WTC11 (cell line): ENCODE measurements around the gene EPS8L1. TPM values are rescaled to one million over a fixed set of nuclear protein-coding genes. Genes with fewer than 3 reads are reported as not detected.

Experiments used
- ATAC-seq: fragments of 200-7000 bp; cut with Tn5 transposase; 2 replicates; pipeline ENCODE4 v1.10.0; 2021; ENCODE audit warnings: mild to moderate bottlenecking, moderate library complexity
- CTCF ChIA-PET: fragments of 300-600 bp; sonication (Branson Sonifier 250); formaldehyde crosslinking; loops from one replicate; lab custom pipeline; 2021; ENCODE audit warnings: antibody characterized with exemption; lab: Charles Lee
- POLR2A ChIA-PET: fragments of 350-600 bp; sonication (Branson Sonifier 250); formaldehyde crosslinking; loops from one replicate; lab custom pipeline; 2021; ENCODE audit warnings: antibody characterized with exemption; lab: Charles Lee
- DNase-seq: peaks from one replicate; pipeline ENCODE4 v3.0.0; 2021; ENCODE audit warnings: low spot score
- H3K27ac Mint-ChIP-seq: 2 replicates; pipeline ENCODE4 v1.8.0; 2021; ENCODE audit warnings: mixed read lengths
- H3K27me3 Mint-ChIP-seq: 2 replicates; pipeline ENCODE4 v1.8.0; 2021; ENCODE audit warnings: low read depth, mild to moderate bottlenecking, moderate library complexity, mixed read lengths
- H3K36me3 Mint-ChIP-seq: 2 replicates; pipeline ENCODE4 v1.8.0; 2021; ENCODE audit warnings: mixed read lengths
- H3K4me1 Mint-ChIP-seq: 2 replicates; pipeline ENCODE4 v1.8.0; 2022; ENCODE audit warnings: mixed read lengths
- H3K4me3 Mint-ChIP-seq: 2 replicates; pipeline ENCODE4 v1.8.0; 2021; ENCODE audit warnings: mild to moderate bottlenecking, moderate library complexity, mixed read lengths
- H3K9me3 Mint-ChIP-seq: 2 replicates; pipeline ENCODE4 v1.8.0; 2021; ENCODE audit warnings: mixed read lengths
- CBFB ChIP-seq: sonication (generic); formaldehyde crosslinking; IDR thresholded peaks from 2 replicates; pipeline ENCODE4 v1.8.1; 2022; ENCODE audit warnings: mild to moderate bottlenecking, low read depth, missing genetic modification reagents
- E2F1 ChIP-seq: sonication (generic); formaldehyde crosslinking; IDR thresholded peaks from 2 replicates; pipeline ENCODE4 v1.8.0; 2022; ENCODE audit warnings: mild to moderate bottlenecking, missing genetic modification reagents
- EMX1 ChIP-seq: fragments of 250-450 bp; sonication (Bioruptor Pico); IDR thresholded peaks from 2 replicates; pipeline ENCODE4 v1.8.0; 2021; ENCODE audit warnings: mild to moderate bottlenecking
- ESRRA ChIP-seq: sonication (generic); formaldehyde crosslinking; IDR thresholded peaks from 2 replicates; pipeline ENCODE4 v1.8.1; 2022; ENCODE audit warnings: mild to moderate bottlenecking, missing genetic modification reagents, borderline replicate concordance
- HMGA2 ChIP-seq: fragments of 250-450 bp; sonication (Bioruptor Pico); IDR thresholded peaks from 2 replicates; pipeline ENCODE4 v1.4.0; 2021; ENCODE audit warnings: mild to moderate bottlenecking, moderate library complexity
- IRF2 ChIP-seq: sonication (generic); formaldehyde crosslinking; IDR thresholded peaks from 2 replicates; pipeline ENCODE4 v1.8.0; 2022; ENCODE audit warnings: low read depth, missing genetic modification reagents, borderline replicate concordance
- JUN ChIP-seq: sonication (generic); formaldehyde crosslinking; IDR thresholded peaks from 2 replicates; pipeline ENCODE4 v1.8.0; 2023; ENCODE audit warnings: mild to moderate bottlenecking, missing genetic modification reagents
- NFE2L1 ChIP-seq: sonication (generic); formaldehyde crosslinking; IDR thresholded peaks from 2 replicates; pipeline ENCODE4 v1.8.1; 2023; ENCODE audit warnings: missing genetic modification reagents
- NR2C2 ChIP-seq: sonication (generic); formaldehyde crosslinking; IDR thresholded peaks from 2 replicates; pipeline ENCODE4 v1.8.0; 2022; ENCODE audit warnings: mild to moderate bottlenecking, missing genetic modification reagents
- SP1 ChIP-seq: sonication (generic); formaldehyde crosslinking; conservative IDR thresholded peaks from 2 replicates; pipeline ENCODE4 v1.8.1; 2022; ENCODE audit warnings: missing genetic modification reagents
- USF1 ChIP-seq: sonication (generic); formaldehyde crosslinking; IDR thresholded peaks from 2 replicates; pipeline ENCODE4 v1.8.0; 2022; ENCODE audit warnings: mild to moderate bottlenecking, missing genetic modification reagents
- ZBTB21 ChIP-seq: sonication (generic); formaldehyde crosslinking; IDR thresholded peaks from 2 replicates; pipeline ENCODE4 v1.8.1; 2023; ENCODE audit warnings: mild to moderate bottlenecking, missing genetic modification reagents, borderline replicate concordance
- ZBTB43 ChIP-seq: sonication (generic); formaldehyde crosslinking; IDR thresholded peaks from 2 replicates; pipeline ENCODE4 v1.8.1; 2023; ENCODE audit warnings: mild to moderate bottlenecking, missing genetic modification reagents
- ZNF232 ChIP-seq: sonication (generic); formaldehyde crosslinking; IDR thresholded peaks from 2 replicates; pipeline ENCODE4 v1.8.0; 2022; ENCODE audit warnings: mild to moderate bottlenecking, missing genetic modification reagents
- ZNF281 ChIP-seq: sonication (generic); formaldehyde crosslinking; IDR thresholded peaks from 2 replicates; pipeline ENCODE4 v1.8.0; 2023; ENCODE audit warnings: mild to moderate bottlenecking, missing genetic modification reagents
- ZNF416 ChIP-seq: fragments of 250-450 bp; sonication (Bioruptor Pico); IDR thresholded peaks from 2 replicates; pipeline ENCODE4 v1.9.0; 2021; ENCODE audit warnings: mild to moderate bottlenecking, inconsistent platforms
- total RNA-seq: library from RNA; stranded (reverse); gene quantifications from 3 replicates; pipeline ENCODE4 v1.2.3, GENCODE V29; 2021
- TF ChIP-seq, protein P1 (sequence below): sonication (generic); formaldehyde crosslinking; IDR thresholded peaks from 2 replicates; pipeline ENCODE4 v1.8.1; 2023; ENCODE audit warnings: mild to moderate bottlenecking, missing genetic modification reagents, moderate library complexity
- TF ChIP-seq, protein P2 (sequence below): sonication (generic); formaldehyde crosslinking; conservative IDR thresholded peaks from 2 replicates; pipeline ENCODE4 v1.8.1; 2022; ENCODE audit warnings: mild to moderate bottlenecking, missing genetic modification reagents
- TF ChIP-seq, protein P3 (sequence below): fragments of 250-450 bp; sonication (Bioruptor Pico); IDR thresholded peaks from 2 replicates; pipeline ENCODE4 v2.1.2; 2022; ENCODE audit warnings: mild to moderate bottlenecking, moderate library complexity
- TF ChIP-seq, protein P4 (sequence below): sonication (generic); formaldehyde crosslinking; IDR thresholded peaks from 2 replicates; pipeline ENCODE4 v1.8.0; 2022; ENCODE audit warnings: mild to moderate bottlenecking, missing genetic modification reagents
- TF ChIP-seq, protein P5 (sequence below): sonication (generic); formaldehyde crosslinking; IDR thresholded peaks from 2 replicates; pipeline ENCODE4 v1.8.0; 2022; ENCODE audit warnings: mild to moderate bottlenecking, missing genetic modification reagents

Gene EPS8L1
- total RNA-seq, 1 experiment from 2014 or later = 38.9 TPM

DNA sequence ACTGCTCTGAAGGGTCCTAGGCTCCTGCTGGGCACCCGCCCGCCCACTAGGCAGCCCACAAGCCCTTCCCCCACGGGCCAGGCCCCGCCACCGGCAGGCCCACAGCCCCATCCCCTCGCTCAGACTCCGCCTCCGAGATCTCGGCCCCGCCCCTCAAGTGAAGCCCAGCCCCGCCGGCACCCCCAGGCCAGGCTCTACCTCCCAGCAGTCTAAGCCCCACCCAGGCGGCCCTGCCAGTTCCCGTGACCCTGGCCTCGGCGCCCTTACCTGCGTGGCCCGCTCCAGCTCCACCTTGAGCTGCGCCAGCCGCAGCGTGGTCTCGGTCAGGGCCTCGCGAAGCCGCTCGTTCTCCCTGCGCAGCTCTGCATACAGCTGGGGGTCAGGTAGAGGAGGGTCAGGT, 16.3 kb downstream of the EPS8L1 start (continued):
- TF ChIP-seq, protein P1, sequence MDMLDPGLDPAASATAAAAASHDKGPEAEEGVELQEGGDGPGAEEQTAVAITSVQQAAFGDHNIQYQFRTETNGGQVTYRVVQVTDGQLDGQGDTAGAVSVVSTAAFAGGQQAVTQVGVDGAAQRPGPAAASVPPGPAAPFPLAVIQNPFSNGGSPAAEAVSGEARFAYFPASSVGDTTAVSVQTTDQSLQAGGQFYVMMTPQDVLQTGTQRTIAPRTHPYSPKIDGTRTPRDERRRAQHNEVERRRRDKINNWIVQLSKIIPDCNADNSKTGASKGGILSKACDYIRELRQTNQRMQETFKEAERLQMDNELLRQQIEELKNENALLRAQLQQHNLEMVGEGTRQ (CRISPR knock-in tag) = peak; percentile 65
- TF ChIP-seq E2F1 (CRISPR knock-in tag) = no peak
- TF ChIP-seq USF1 (CRISPR knock-in tag) = 0 out of 2 replicates have a peak, but pooled peaks have one; percentile 32
- no peak for TF ChIP-seq EMX1 (CRISPR knock-in tag)
- TF ChIP-seq ZNF281 (CRISPR knock-in tag) = no peak
- no peak for TF ChIP-seq ZNF416 (CRISPR knock-in tag)
- TF ChIP-seq JUN (CRISPR knock-in tag) = no peak
- TF ChIP-seq, protein P2, sequence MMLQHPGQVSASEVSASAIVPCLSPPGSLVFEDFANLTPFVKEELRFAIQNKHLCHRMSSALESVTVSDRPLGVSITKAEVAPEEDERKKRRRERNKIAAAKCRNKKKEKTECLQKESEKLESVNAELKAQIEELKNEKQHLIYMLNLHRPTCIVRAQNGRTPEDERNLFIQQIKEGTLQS = no peak
- TF ChIP-seq, protein P3, sequence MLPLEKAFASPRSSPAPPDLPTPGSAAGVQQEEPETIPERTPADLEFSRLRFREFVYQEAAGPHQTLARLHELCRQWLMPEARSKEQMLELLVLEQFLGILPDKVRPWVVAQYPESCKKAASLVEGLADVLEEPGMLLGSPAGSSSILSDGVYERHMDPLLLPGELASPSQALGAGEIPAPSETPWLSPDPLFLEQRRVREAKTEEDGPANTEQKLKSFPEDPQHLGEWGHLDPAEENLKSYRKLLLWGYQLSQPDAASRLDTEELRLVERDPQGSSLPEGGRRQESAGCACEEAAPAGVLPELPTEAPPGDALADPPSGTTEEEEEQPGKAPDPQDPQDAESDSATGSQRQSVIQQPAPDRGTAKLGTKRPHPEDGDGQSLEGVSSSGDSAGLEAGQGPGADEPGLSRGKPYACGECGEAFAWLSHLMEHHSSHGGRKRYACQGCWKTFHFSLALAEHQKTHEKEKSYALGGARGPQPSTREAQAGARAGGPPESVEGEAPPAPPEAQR (CRISPR knock-in tag) = no peak
- TF ChIP-seq ZBTB21 (CRISPR knock-in tag) = peak; percentile 11; the same call in 1 of the 2 replicates
- TF ChIP-seq, protein P4, sequence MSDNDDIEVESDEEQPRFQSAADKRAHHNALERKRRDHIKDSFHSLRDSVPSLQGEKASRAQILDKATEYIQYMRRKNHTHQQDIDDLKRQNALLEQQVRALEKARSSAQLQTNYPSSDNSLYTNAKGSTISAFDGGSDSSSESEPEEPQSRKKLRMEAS = peak; percentile 37; the same call in 1 of the 2 replicates
- TF ChIP-seq IRF2 = 0 out of 2 replicates have a peak, but pooled peaks have one; percentile 61

GRCh38 chr19:55092423-55093318, 17.0 kb downstream of the EPS8L1 start:
- H3K9me3 Mint-ChIP-seq = no peaks in the 10 kb centered on the region
- peak; percentile 22; the same call in 1 of the 2 replicates for TF ChIP-seq USF1 (CRISPR knock-in tag)
- TF ChIP-seq NR2C2 (CRISPR knock-in tag) = no peak
- TF ChIP-seq ZNF232 (CRISPR knock-in tag) = 0 out of 2 replicates have a peak, but pooled peaks have one; percentile 48
- TF ChIP-seq NFE2L1 (CRISPR knock-in tag) = no peak
- no peak; the same call in none of the 2 replicates for TF ChIP-seq SP1
- TF ChIP-seq HMGA2 = no peak
- no peak for TF ChIP-seq ZBTB43 (CRISPR knock-in tag)
- TF ChIP-seq, protein P5, sequence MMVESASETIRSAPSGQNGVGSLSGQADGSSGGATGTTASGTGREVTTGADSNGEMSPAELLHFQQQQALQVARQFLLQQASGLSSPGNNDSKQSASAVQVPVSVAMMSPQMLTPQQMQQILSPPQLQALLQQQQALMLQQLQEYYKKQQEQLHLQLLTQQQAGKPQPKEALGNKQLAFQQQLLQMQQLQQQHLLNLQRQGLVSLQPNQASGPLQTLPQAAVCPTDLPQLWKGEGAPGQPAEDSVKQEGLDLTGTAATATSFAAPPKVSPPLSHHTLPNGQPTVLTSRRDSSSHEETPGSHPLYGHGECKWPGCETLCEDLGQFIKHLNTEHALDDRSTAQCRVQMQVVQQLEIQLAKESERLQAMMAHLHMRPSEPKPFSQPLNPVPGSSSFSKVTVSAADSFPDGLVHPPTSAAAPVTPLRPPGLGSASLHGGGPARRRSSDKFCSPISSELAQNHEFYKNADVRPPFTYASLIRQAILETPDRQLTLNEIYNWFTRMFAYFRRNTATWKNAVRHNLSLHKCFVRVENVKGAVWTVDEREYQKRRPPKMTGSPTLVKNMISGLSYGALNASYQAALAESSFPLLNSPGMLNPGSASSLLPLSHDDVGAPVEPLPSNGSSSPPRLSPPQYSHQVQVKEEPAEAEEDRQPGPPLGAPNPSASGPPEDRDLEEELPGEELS (CRISPR knock-in tag) = 0 out of 2 replicates have a peak, but pooled peaks have one; percentile 23
- TF ChIP-seq, protein P1 (CRISPR knock-in tag) = peak; percentile 32; the same call in 1 of the 2 replicates
- TF ChIP-seq CBFB = 0 out of 2 replicates have a peak, but pooled peaks have one; percentile 15
- no peak for TF ChIP-seq ESRRA (CRISPR knock-in tag)
- TF ChIP-seq, all 79 proteins: peak for 5
- peak; percentile 78 for DNase-seq
- no peak overlapping the region for H3K27ac Mint-ChIP-seq
- H3K36me3 Mint-ChIP-seq = peaks cover 15% of the 10 kb centered on the region
- peak; percentile 42 for ATAC-seq
- H3K4me3 Mint-ChIP-seq = peak overlapping the region; percentile 58
- ChIA-PET POLR2A (no interaction called here), CTCF (interaction anchor here (0.7 to 1.4 kb wide), 2 partner anchors 68 to 74 kb away, joined by 3 to 4 read pairs; partner anchors contain the start of gene DNAAF3)
- H3K27me3 Mint-ChIP-seq = peaks cover 8% of the 10 kb centered on the region
- peaks cover 29% of the 10 kb centered on the region for H3K4me1 Mint-ChIP-seq
